ENCODE data around the gene TDRD12. TPM values are rescaled to one million over a fixed set of nuclear protein-coding genes. Genes with fewer than 3 reads are reported as not detected.

Gene TDRD12
- total and polyA plus RNA-seq, 2 donors (not counting 1 experiment from before 2014, with no cell fraction given), result 0.17 TPM; not detected in 1

- Histone ChIP-seq H4K20me1 (ENCODE audit: control insufficient read depth, extremely low read depth, insufficient read depth, low read length) (no peaks in the 10 kb centered on the region), H3K79me2 (ENCODE audit: control insufficient read depth, insufficient read depth, low read length) (no peaks in the 10 kb centered on the region), H3K36me3 (ENCODE audit: control insufficient read depth, insufficient read depth, low read length) (no peaks in the 10 kb centered on the region), H3K9me3 (ENCODE audit: control insufficient read depth, insufficient read depth, low read depth, low read length) (no peaks in the 10 kb centered on the region), H3K4me2 (ENCODE audit: extremely low read depth, insufficient read depth, low read length) (no peak overlapping the region), H2AFZ (ENCODE audit: low read length) (no peak overlapping the region), H3K27me3 (ENCODE audit: control insufficient read depth, insufficient read depth, low read length) (peaks cover 3% of the 10 kb centered on the region), H3K4me1 (ENCODE audit: control insufficient read depth, extremely low read depth, insufficient read depth, low read length) (no peaks in the 10 kb centered on the region), H3K9ac (ENCODE audit: insufficient read depth, low read length) (no peak overlapping the region), H3K4me3 (replicated peaks in 1 of 4; ENCODE audit: control extremely low read depth in 1 of 4, insufficient read depth in 1 of 4, low read depth in 3 of 4, low read length in 4 of 4) (no peak overlapping the region), H3K27ac (ENCODE audit: insufficient read depth, low read length) (no peak overlapping the region)
- TF ChIP-seq CTCF (conservative IDR thresholded peaks at IDR 0.05 in 1 of 2, IDR thresholded peaks at IDR 0.05 in 1 of 2; ENCODE audit: low read depth in 1 of 2, low read length in 2 of 2) (no peak), EZH2 (IDR thresholded peaks at IDR 0.05; ENCODE audit: low read length, missing control alignments) (no peak)
- DNase-seq (ENCODE audit: low read depth in 2 of 2), result no peak
Observed at GRCh38 chr19:32819419-32820400, 100.1 kb downstream of the TDRD12 start.

GRCh38 chr19:32822916-32823746, 103.6 kb downstream of the TDRD12 start:
- no peak overlapping the region for H3K4me2 ChIP-seq (ENCODE audit: extremely low read depth, insufficient read depth, low read length)
- H3K27ac ChIP-seq (ENCODE audit: insufficient read depth, low read length), result no peak overlapping the region
- no peaks in the 10 kb centered on the region for H3K4me1 ChIP-seq (ENCODE audit: control insufficient read depth, extremely low read depth, insufficient read depth, low read length)
- no peak overlapping the region for H2AFZ ChIP-seq (ENCODE audit: low read length)
- no peak for DNase-seq (ENCODE audit: low read depth in 2 of 2)
- H3K79me2 ChIP-seq (ENCODE audit: control insufficient read depth, insufficient read depth, low read length), result no peaks in the 10 kb centered on the region
- H4K20me1 ChIP-seq (ENCODE audit: control insufficient read depth, extremely low read depth, insufficient read depth, low read length), result no peaks in the 10 kb centered on the region
- H3K9me3 ChIP-seq (ENCODE audit: control insufficient read depth, insufficient read depth, low read depth, low read length), result no peaks in the 10 kb centered on the region
- TF ChIP-seq CTCF (conservative IDR thresholded peaks at IDR 0.05 in 1 of 2, IDR thresholded peaks at IDR 0.05 in 1 of 2; ENCODE audit: low read depth in 1 of 2, low read length in 2 of 2), result no peak
- no peak for TF ChIP-seq EZH2 (IDR thresholded peaks at IDR 0.05; ENCODE audit: low read length, missing control alignments)
- H3K36me3 ChIP-seq (ENCODE audit: control insufficient read depth, insufficient read depth, low read length), result no peaks in the 10 kb centered on the region
- no peak overlapping the region for H3K9ac ChIP-seq (ENCODE audit: insufficient read depth, low read length)
- peaks cover 3% of the 10 kb centered on the region for H3K27me3 ChIP-seq (ENCODE audit: control insufficient read depth, insufficient read depth, low read length)
- H3K4me3 ChIP-seq (replicated peaks in 1 of 4; ENCODE audit: control extremely low read depth in 1 of 4, insufficient read depth in 1 of 4, low read depth in 3 of 4, low read length in 4 of 4), result no peak overlapping the region

GRCh38 chr19:32823747-32824102, 104.2 kb downstream of the TDRD12 start:
- Histone ChIP-seq H3K4me1 (ENCODE audit: control insufficient read depth, extremely low read depth, insufficient read depth, low read length) (no peaks in the 10 kb centered on the region), H3K4me3 (replicated peaks in 1 of 4; ENCODE audit: control extremely low read depth in 1 of 4, insufficient read depth in 1 of 4, low read depth in 3 of 4, low read length in 4 of 4) (no peak overlapping the region)
- no peak for TF ChIP-seq EZH2 (IDR thresholded peaks at IDR 0.05; ENCODE audit: low read length, missing control alignments)
- TF ChIP-seq CTCF (conservative IDR thresholded peaks at IDR 0.05 in 1 of 2, IDR thresholded peaks at IDR 0.05 in 1 of 2; ENCODE audit: low read depth in 1 of 2, low read length in 2 of 2), result no peak

More at GRCh38 chr19:32823747-32824102, 104.2 kb downstream of the TDRD12 start:
- Histone ChIP-seq H3K9ac (ENCODE audit: insufficient read depth, low read length) (no peak overlapping the region), H3K79me2 (ENCODE audit: control insufficient read depth, insufficient read depth, low read length) (no peaks in the 10 kb centered on the region), H3K4me2 (ENCODE audit: extremely low read depth, insufficient read depth, low read length) (no peak overlapping the region), H3K27ac (ENCODE audit: insufficient read depth, low read length) (no peak overlapping the region), H2AFZ (ENCODE audit: low read length) (no peak overlapping the region), H4K20me1 (ENCODE audit: control insufficient read depth, extremely low read depth, insufficient read depth, low read length) (no peaks in the 10 kb centered on the region), H3K9me3 (ENCODE audit: control insufficient read depth, insufficient read depth, low read depth, low read length) (no peaks in the 10 kb centered on the region), H3K36me3 (ENCODE audit: control insufficient read depth, insufficient read depth, low read length) (no peaks in the 10 kb centered on the region), H3K27me3 (ENCODE audit: control insufficient read depth, insufficient read depth, low read length) (peaks cover 3% of the 10 kb centered on the region)
- DNase-seq (ENCODE audit: low read depth in 2 of 2), result no peak

Data from fibroblast of lung (primary cell).